HG02571 (cell line): ENCODE results near the gene FGF22.

Experiments used
- ATAC-seq: cut with Tn5 transposase; IDR thresholded peaks from one replicate; pipeline ENCODE4 v1.9.1; 2021; ENCODE audit warnings: mild to moderate bottlenecking, moderate library complexity; ENCODE audit not compliant: unreplicated experiment

The FGF22 gene

GRCh38 chr19:641702-642101 lies 2.0 kb downstream of the FGF22 start:
- ATAC-seq, result no peak

GRCh38 chr19:642767-643727 lies 3.4 kb downstream of the FGF22 start:
- ATAC-seq, result no peak

GRCh38 chr19:643736-644135 lies 4.1 kb downstream of the FGF22 start:
- ATAC-seq, result no peak

- ATAC-seq, result no peak
These were observed 4.7 kb downstream of the FGF22 start for GRCh38 chr19:644363-644762.

GRCh38 chr19:644789-645188 lies 5.1 kb downstream of the FGF22 start:
- ATAC-seq, result no peak

GRCh38 chr19:645912-646778 lies 6.5 kb downstream of the FGF22 start:
- ATAC-seq, result no peak

GRCh38 chr19:646779-647565 lies 7.3 kb downstream of the FGF22 start:
- ATAC-seq, result no peak

GRCh38 chr19:647566-648284 lies 8.0 kb downstream of the FGF22 start:
- ATAC-seq, result no peak

GRCh38 chr19:648305-648704 lies 8.6 kb downstream of the FGF22 start:
- no peak for ATAC-seq

GRCh38 chr19:648904-649801 lies 9.5 kb downstream of the FGF22 start:
- no peak for ATAC-seq

- no peak for ATAC-seq
These were observed 10.4 kb downstream of the FGF22 start for GRCh38 chr19:650121-650520.

GRCh38 chr19:651114-651818 lies 11.6 kb downstream of the FGF22 start:
- ATAC-seq, result no peak

GRCh38 chr19:651991-652390 lies 12.3 kb downstream of the FGF22 start:
- ATAC-seq, result no peak

GRCh38 chr19:652467-653389 lies 13.0 kb downstream of the FGF22 start:
- ATAC-seq, result no peak

GRCh38 chr19:653425-653824 lies 13.7 kb downstream of the FGF22 start:
- ATAC-seq, result no peak

- no peak for ATAC-seq
These were observed 16.0 kb downstream of the FGF22 start for GRCh38 chr19:655691-656090.

GRCh38 chr19:656751-657559 lies 17.3 kb downstream of the FGF22 start:
- no peak for ATAC-seq
